Colonic mucosa (tissue), 4 donors: ENCODE results near the gene TMEM61. TPM values are rescaled to one million over a fixed set of nuclear protein-coding genes. Genes with fewer than 3 reads are reported as not detected.
"Not testable (repeated sequence)": the region's sequence is repeated elsewhere in the genome, so short reads cannot be mapped to it uniquely, and the experiment has no call there.

Experiments
- DNase-seq: peaks from one replicate; pipeline ENCODE4 v3.0.0-alpha.2; 2020
- H3K27ac ChIP-seq: fragments of 200-600 bp; one replicate; pipeline ENCODE4 v1.8.0; 2021
- H3K27me3 ChIP-seq: fragments of 200-600 bp; one replicate; pipeline ENCODE4 v1.8.0; 2021
- H3K36me3 ChIP-seq: fragments of 200-600 bp; one replicate; pipeline ENCODE4 v1.8.0; 2021
- H3K4me1 ChIP-seq: fragments of 200-600 bp; one replicate; pipeline ENCODE4 v1.8.0; 2021; ENCODE audit warnings: mild to moderate bottlenecking
- H3K4me3 ChIP-seq: fragments of 200-600 bp; one replicate; pipeline ENCODE4 v1.8.0; 2021
- H3K9ac ChIP-seq, 2 donors: one replicate each; pipeline ENCODE4 v1.7.0; 2013; ENCODE audit warnings: control low read depth in 2 of 2, low read depth in 2 of 2, low read length in 2 of 2
- H3K9me3 ChIP-seq: fragments of 200-600 bp; one replicate; pipeline ENCODE4 v1.8.0; 2021
- CTCF ChIP-seq: fragments of 200-600 bp; IDR thresholded peaks from one replicate; pipeline ENCODE4 v1.8.0; 2022; ENCODE audit warnings: antibody characterized with exemption, mild to moderate bottlenecking
- intact Hi-C: fragments of 100-400 bp; cut with DNase I; formaldehyde crosslinking; loops from one replicate; pipeline ENCODE4 v1.14.1; 2022
- total RNA-seq, 2 donors: library from RNA; stranded (reverse); fragmentation: NEBNext Ultra II Directional in 1 of 2; extraction: Animal tissue kit (Norgen Biotek cat#: 25700) in 1 of 2; gene quantifications; one replicate each; pipeline ENCODE4 v1.2.1, GENCODE V29; 2021
- donor health status: healthy.
- donor health status: DM: no; HTN: no; CAD: no.
- donor health status: DM: no; HTN: no; CAD: no.

The TMEM61 gene
- total RNA-seq, 2 donors from 2014 or later: 11.0 to 13.4 TPM

GRCh38 chr1:55015123-55015522, 34.7 kb downstream of the TMEM61 start:
- H3K9me3 ChIP-seq: no peaks in the 10 kb centered on the region
- no peaks in the 10 kb centered on the region for H3K4me1 ChIP-seq
- no peak overlapping the region for H3K4me3 ChIP-seq
- no peaks in the 10 kb centered on the region for H3K27me3 ChIP-seq
- no peak overlapping the region for H3K9ac ChIP-seq
- TF ChIP-seq CTCF: no peak
- DNase-seq: no peak
- no peaks in the 10 kb centered on the region for H3K36me3 ChIP-seq
- H3K27ac ChIP-seq: no peak overlapping the region
- intact Hi-C loops: loop anchor here (5.0 kb wide), 1 partner anchor 73 kb away; no protein-coding TSS in a partner anchor

GRCh38 chr1:55015731-55016620, 35.5 kb downstream of the TMEM61 start:
- Histone ChIP-seq H3K36me3 (no peaks in the 10 kb centered on the region), H3K27ac (no peak overlapping the region), H3K4me3 (no peak overlapping the region), H3K4me1 (no peaks in the 10 kb centered on the region), H3K9me3 (no peaks in the 10 kb centered on the region), H3K27me3 (no peaks in the 10 kb centered on the region), H3K9ac (no peak overlapping the region)
- intact Hi-C loops: loop anchor here (5.0 kb wide), 1 partner anchor 74 kb away; no protein-coding TSS in a partner anchor
- no peak for DNase-seq
- no peak for TF ChIP-seq CTCF

GRCh38 chr1:55018395-55018794, 38.0 kb downstream of the TMEM61 start:
- Histone ChIP-seq H3K27me3 (no peaks in the 10 kb centered on the region), H3K9me3 (no peaks in the 10 kb centered on the region), H3K9ac (no peak overlapping the region), H3K27ac (no peak overlapping the region), H3K4me3 (no peak overlapping the region), H3K4me1 (no peaks in the 10 kb centered on the region), H3K36me3 (no peaks in the 10 kb centered on the region)
- intact Hi-C loops: loop anchor here (5.0 kb wide), 1 partner anchor 76 kb away; no protein-coding TSS in a partner anchor
- no peak for DNase-seq
- no peak for TF ChIP-seq CTCF

GRCh38 chr1:55021942-55022546, 41.6 kb downstream of the TMEM61 start:
- Histone ChIP-seq H3K27me3 (no peaks in the 10 kb centered on the region), H3K4me3 (no peak overlapping the region), H3K36me3 (no peaks in the 10 kb centered on the region), H3K9me3 (no peaks in the 10 kb centered on the region), H3K27ac (no peak overlapping the region), H3K9ac (no peak overlapping the region), H3K4me1 (no peaks in the 10 kb centered on the region)
- TF ChIP-seq CTCF: peak; percentile 86
- intact Hi-C loops: no loop called here
- peak; percentile 91 for DNase-seq

GRCh38 chr1:55024163-55024562, 43.7 kb downstream of the TMEM61 start:
- H3K4me1 ChIP-seq, H3K27ac ChIP-seq, intact Hi-C loops, H3K9ac ChIP-seq, H3K36me3 ChIP-seq, H3K9me3 ChIP-seq, H3K27me3 ChIP-seq, H3K4me3 ChIP-seq, DNase-seq: not testable (repeated sequence)

- H3K27me3 ChIP-seq, H3K9me3 ChIP-seq, DNase-seq, H3K4me3 ChIP-seq, H3K4me1 ChIP-seq, H3K36me3 ChIP-seq, H3K9ac ChIP-seq, H3K27ac ChIP-seq, intact Hi-C loops: not testable (repeated sequence)
Observed at GRCh38 chr1:55026682-55027081, 46.3 kb downstream of the TMEM61 start.

GRCh38 chr1:55031098-55031497, 50.7 kb downstream of the TMEM61 start:
- H3K9ac ChIP-seq, H3K9me3 ChIP-seq, H3K4me3 ChIP-seq, DNase-seq, H3K27ac ChIP-seq, H3K27me3 ChIP-seq, H3K4me1 ChIP-seq, H3K36me3 ChIP-seq, intact Hi-C loops: not testable (repeated sequence)
